Duodenal mucosa (tissue), 2 donors: ENCODE results near the gene MED25.
A peak's percentile ranks its signal among the peaks of the same experiment; 100 is the strongest.

Experiments used
- H3K27ac ChIP-seq: one replicate; pipeline ENCODE4 v1.7.0; 2013; ENCODE audit warnings: low read depth, low read length
- H3K27me3 ChIP-seq, 2 donors: one replicate each; pipeline ENCODE4 v1.7.0; 2013; ENCODE audit warnings: low read length in 2 of 2, control low read depth in 1 of 2; ENCODE audit not compliant: insufficient read depth in 2 of 2, control insufficient read depth in 1 of 2
- H3K36me3 ChIP-seq, 2 donors: one replicate each; pipeline ENCODE4 v1.7.0; 2013; ENCODE audit warnings: low read length in 2 of 2, control low read depth in 1 of 2; ENCODE audit not compliant: insufficient read depth in 2 of 2, control insufficient read depth in 1 of 2
- H3K4me1 ChIP-seq, 2 donors: one replicate each; pipeline ENCODE4 v1.7.0; 2013; ENCODE audit warnings: low read length in 2 of 2, control low read depth in 1 of 2; ENCODE audit not compliant: insufficient read depth in 2 of 2, control insufficient read depth in 1 of 2
- H3K4me3 ChIP-seq, 2 donors: one replicate each; pipeline ENCODE4 v1.7.0; 2013; ENCODE audit warnings: low read length in 2 of 2, low read depth in 1 of 2
- H3K9ac ChIP-seq, 2 donors: one replicate each; pipeline ENCODE4 v1.7.0; 2013; ENCODE audit warnings: low read length in 2 of 2, low read depth in 1 of 2
- H3K9me3 ChIP-seq, 2 donors: one replicate each; pipeline ENCODE4 v1.7.0; 2013; ENCODE audit warnings: low read length in 2 of 2, control low read depth in 1 of 2; ENCODE audit not compliant: control insufficient read depth in 1 of 2

Gene MED25

DNA sequence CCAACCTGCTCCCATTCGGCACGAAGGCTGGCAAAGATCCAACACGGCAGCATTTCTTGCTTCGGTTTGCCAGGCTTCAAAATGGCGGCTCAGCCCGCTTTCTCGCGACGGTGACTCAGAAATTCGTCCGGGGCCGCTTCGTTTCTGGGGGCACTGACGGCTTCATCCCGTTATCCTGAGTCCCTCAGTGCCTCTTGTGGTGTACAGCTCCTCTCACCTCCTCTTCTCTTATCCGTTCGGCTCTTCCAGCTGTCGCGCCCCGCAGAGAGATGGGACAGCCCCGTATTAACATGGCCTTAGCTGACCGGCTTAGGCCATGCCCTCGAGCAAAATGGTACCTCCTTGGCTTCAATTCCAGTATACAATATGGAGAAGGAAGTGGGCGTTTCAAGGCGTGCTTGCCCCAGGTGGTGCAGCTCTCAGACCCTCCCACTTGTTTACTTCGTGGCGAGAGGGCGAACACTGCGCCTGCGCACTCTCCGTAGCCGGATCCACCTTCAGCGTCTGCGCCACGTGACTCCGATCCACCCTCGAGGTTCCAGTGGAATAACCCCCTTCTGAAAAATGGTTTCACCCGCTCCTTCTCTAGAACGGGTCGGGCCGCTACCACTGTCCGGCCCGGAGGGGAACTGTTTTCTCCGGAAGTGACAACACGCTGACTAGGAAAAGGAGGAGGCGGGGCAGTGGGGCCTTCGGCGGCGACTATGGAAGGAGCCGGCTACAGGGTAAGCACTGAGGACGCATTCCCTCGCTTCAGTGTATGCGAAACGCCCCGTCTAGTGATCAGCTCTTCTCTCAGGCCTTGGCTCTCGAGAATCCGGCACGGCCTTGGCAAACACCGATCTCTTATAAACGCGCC is 59.2 kb downstream of the MED25 start, which contains the start of the genes AKT1S1 and TBC1D17:
Gene AKT1S1 (minus strand): TSS at position 336 of the 859 bp plus-strand sequence. CDS start 4,060 bp downstream, outside the sequence.
Gene TBC1D17 (plus strand): TSS at position 683 of the 859 bp plus-strand sequence. CDS start 22 bp downstream, at position 705.
- no peaks in the 10 kb centered on the region for H3K27me3 ChIP-seq
- H3K4me3 ChIP-seq, result peak within 1 kb of the TSS; percentile 95 to 99
- peak within 1 kb of the TSS; percentile 98 for H3K27ac ChIP-seq
- H3K36me3 ChIP-seq, result peaks cover 13 to 39% of the 10 kb centered on the region in 2 donors
- no peaks in the 10 kb centered on the region for H3K9me3 ChIP-seq
- H3K4me1 ChIP-seq, result peaks cover 26 to 28% of the 10 kb centered on the region in 2 donors
- H3K9ac ChIP-seq, result peak within 1 kb of the TSS; percentile 95 to 100

DNA sequence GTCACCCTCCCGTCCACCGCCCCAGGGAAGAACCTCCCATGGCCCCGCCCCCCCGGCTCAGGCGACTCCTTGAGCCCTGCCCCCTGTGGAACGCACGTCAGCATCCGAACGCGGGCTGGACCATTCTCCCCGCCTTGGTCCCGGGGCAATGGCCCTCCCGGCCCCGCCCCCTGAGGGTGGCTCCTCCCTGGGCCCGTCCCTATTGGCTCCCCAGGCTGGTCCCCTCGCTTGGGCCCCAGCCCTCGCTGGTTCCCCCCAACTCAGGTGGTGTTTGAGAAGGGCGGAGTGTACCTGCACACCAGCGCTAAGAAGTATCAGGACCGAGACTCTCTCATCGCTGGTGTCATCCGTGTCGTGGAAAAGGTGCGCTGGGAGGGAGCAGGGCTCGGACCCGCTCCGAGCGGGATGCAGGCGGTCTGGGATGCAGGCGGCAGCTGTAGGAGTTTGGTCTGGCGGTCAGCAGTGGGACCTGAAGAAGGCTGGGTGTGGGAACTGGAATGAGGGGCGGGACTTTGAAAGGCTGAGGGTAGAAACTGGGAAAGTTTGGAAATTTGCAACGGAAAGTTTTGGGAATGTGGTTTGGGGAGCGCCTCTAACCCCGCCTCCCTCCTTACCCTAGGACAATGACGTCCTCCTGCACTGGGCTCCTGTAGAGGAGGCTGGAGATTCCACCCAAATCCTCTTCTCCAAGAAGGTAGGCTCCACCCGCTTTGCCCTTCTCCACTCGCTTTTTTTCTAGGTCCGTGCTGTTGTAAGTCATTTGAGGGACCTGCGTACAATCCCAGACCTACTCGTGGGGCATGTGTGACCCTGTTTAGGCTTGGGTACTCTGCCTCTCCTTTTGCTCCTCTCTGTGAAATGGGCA is 60.0 kb downstream of the MED25 start:
- no peaks in the 10 kb centered on the region for H3K27me3 ChIP-seq
- H3K9me3 ChIP-seq, result peaks cover 0 to 4% of the 10 kb centered on the region in 2 donors
- peak overlapping the region; percentile 98 for H3K27ac ChIP-seq
- H3K4me1 ChIP-seq, result peaks cover 26 to 28% of the 10 kb centered on the region in 2 donors
- H3K36me3 ChIP-seq, result peaks cover 22 to 48% of the 10 kb centered on the region in 2 donors
- peak overlapping the region; percentile 95 to 99 for H3K4me3 ChIP-seq
- peak overlapping the region; percentile 72 to 86 for H3K9ac ChIP-seq

GRCh38 chr19:49878744-49879070 is 60.6 kb downstream of the MED25 start:
- peak overlapping the region; percentile 72 to 86 for H3K9ac ChIP-seq

GRCh38 chr19:49879243-49879963 is 61.3 kb downstream of the MED25 start:
- no peaks in the 10 kb centered on the region for H3K27me3 ChIP-seq
- H3K27ac ChIP-seq, result no peak overlapping the region
- peaks cover 31 to 58% of the 10 kb centered on the region in 2 donors for H3K36me3 ChIP-seq
- H3K9ac ChIP-seq, result no peak overlapping the region
- peaks cover 26 to 28% of the 10 kb centered on the region in 2 donors for H3K4me1 ChIP-seq
- no peak overlapping the region for H3K4me3 ChIP-seq
- H3K9me3 ChIP-seq, result peaks cover 0 to 4% of the 10 kb centered on the region in 2 donors

More at GRCh38 chr19:49878744-49879070, 60.6 kb downstream of the MED25 start:
- Histone ChIP-seq H3K27ac (no peak overlapping the region), H3K9me3 (peaks cover 0 to 4% of the 10 kb centered on the region in 2 donors), H3K4me1 (peaks cover 26 to 28% of the 10 kb centered on the region in 2 donors), H3K36me3 (peaks cover 28 to 54% of the 10 kb centered on the region in 2 donors), H3K4me3 (peak overlapping the region in 1 of 2 donors; percentile 95), H3K27me3 (no peaks in the 10 kb centered on the region)

DNA sequence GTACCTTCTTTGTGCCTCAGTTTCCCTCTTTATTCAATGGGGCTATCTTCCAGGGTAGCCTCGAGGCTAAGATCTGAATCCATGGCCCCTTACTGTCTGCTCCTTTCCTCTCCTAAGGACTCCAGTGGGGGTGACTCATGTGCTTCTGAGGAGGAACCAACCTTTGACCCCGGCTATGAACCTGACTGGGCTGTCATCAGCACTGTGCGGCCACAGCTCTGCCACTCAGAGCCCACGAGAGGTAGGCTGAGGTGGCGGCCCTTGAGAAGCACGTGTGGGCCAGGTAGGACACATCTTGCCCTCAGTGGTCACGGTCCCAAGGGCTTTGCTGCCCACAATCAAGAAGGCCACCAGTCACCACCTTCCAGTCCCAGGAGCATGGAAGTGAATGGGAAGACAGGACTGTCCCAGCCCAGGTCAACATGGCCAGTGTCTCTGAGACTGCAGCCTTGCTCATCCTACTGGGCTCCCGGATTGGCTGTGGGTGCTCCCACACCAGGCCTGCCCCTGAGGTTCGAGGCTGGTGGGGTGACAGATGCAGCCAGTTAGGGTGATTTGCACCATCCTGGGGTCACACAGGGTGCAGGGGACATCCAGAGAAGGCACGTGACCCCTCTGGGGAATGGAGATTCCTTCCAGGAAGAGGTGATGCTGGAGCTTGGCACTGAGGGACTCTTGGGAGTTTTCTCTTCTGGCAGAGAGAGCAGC is 62.2 kb downstream of the MED25 start:
- Histone ChIP-seq H3K4me1 (peaks cover 18 to 25% of the 10 kb centered on the region in 2 donors), H3K27me3 (no peaks in the 10 kb centered on the region), H3K36me3 (peaks cover 31 to 62% of the 10 kb centered on the region in 2 donors), H3K9me3 (peaks cover 0 to 4% of the 10 kb centered on the region in 2 donors), H3K27ac (no peak overlapping the region), H3K4me3 (no peak overlapping the region), H3K9ac (no peak overlapping the region)

DNA sequence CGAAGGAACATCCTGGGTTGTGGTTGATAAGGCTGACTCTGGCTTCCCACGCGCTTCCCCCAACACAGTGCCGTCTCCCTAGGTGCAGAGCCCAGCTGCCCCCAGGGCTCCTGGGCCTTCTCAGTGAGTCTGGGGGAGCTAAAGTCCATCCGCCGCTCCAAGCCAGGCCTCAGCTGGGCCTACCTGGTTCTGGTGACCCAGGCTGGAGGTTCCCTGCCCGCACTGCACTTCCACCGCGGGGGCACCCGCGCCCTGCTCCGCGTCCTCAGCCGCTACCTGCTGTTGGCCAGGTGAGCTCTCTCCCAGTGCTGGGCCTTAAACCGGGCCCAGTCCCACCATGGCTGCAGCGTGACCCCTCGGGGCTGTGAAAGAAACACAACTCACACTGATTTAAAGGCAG is 63.1 kb downstream of the MED25 start:
- Histone ChIP-seq H3K4me3 (no peak overlapping the region), H3K4me1 (peaks cover 14 to 18% of the 10 kb centered on the region in 2 donors), H3K9ac (no peak overlapping the region), H3K9me3 (peaks cover 0 to 4% of the 10 kb centered on the region in 2 donors), H3K27me3 (no peaks in the 10 kb centered on the region), H3K36me3 (peaks cover 31 to 62% of the 10 kb centered on the region in 2 donors), H3K27ac (no peak overlapping the region)

DNA sequence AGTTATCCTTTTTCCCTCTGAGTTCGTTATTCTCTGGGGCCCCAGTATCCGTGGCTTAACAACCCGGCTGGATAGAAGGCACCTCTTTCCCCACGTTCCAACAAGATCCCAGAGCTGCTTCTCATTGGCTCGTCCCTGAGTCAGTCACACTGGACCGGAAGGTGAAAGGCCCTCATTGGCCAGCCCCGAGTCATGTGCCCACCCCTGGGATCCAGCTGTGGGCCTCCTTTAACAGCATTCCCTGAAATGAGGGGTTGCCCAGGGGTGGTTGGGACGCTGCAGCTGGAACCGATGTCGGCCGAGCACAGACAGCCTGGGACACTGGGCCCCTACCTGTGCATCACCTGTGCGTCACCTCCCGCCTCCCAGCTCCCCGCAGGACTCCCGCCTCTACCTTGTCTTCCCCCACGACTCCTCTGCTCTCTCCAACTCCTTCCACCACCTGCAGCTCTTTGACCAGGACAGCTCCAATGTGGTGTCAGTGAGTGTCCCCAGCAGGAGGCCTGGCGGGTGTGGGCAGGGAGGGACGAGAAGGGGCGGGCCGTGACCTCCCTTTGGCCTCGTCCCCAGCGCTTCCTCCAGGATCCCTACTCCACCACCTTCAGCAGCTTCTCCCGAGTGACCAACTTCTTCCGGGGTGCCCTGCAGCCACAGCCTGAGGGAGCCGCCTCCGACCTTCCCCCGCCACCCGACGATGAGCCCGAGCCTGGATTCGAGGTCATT is 63.7 kb downstream of the MED25 start:
- Histone ChIP-seq H3K4me3 (no peak overlapping the region), H3K9me3 (peaks cover 0 to 4% of the 10 kb centered on the region in 2 donors), H3K4me1 (peaks cover 14 to 18% of the 10 kb centered on the region in 2 donors), H3K27me3 (no peaks in the 10 kb centered on the region), H3K36me3 (peaks cover 31 to 62% of the 10 kb centered on the region in 2 donors), H3K9ac (no peak overlapping the region), H3K27ac (no peak overlapping the region)

GRCh38 chr19:49882643-49883042 is 64.6 kb downstream of the MED25 start:
- Histone ChIP-seq H3K27me3 (no peaks in the 10 kb centered on the region), H3K9ac (no peak overlapping the region), H3K27ac (no peak overlapping the region), H3K4me1 (peaks cover 21 to 26% of the 10 kb centered on the region in 2 donors), H3K9me3 (peaks cover 0 to 4% of the 10 kb centered on the region in 2 donors), H3K36me3 (peaks cover 31 to 62% of the 10 kb centered on the region in 2 donors), H3K4me3 (no peak overlapping the region)
